SU-DHL-6 (cell line): ENCODE data around the gene PTTG1.

Experiments
- H2AFZ ChIP-seq: fragments of 200-600 bp; sonication (generic); 2 replicates; pipeline ENCODE4 v1.6.1; 2014; ENCODE audit warnings: low read depth, mild to moderate bottlenecking, moderate library complexity, mixed read lengths, antibody characterized with exemption, low read length; ENCODE audit not compliant: severe bottlenecking
- H3F3A ChIP-seq: fragments of 200-600 bp; shearing (Covaris generic); 2 replicates; pipeline ENCODE4 v1.6.0; 2016; ENCODE audit warnings: antibody characterized with exemption, mild to moderate bottlenecking; ENCODE audit not compliant: insufficient read depth
- H3K27ac ChIP-seq: fragments of 200-600 bp; sonication (generic); 2 replicates; pipeline ENCODE4 v1.5.1; 2016; ENCODE audit warnings: low read depth, mild to moderate bottlenecking, low read length, moderate library complexity, mixed read lengths
- H3K27me3 ChIP-seq: fragments of 200-600 bp; sonication (generic), shearing (Covaris generic); 2 replicates; pipeline ENCODE4 v1.6.0; 2014; ENCODE audit warnings: mild to moderate bottlenecking, low read length
- H3K36me3 ChIP-seq: fragments of 200-600 bp; sonication (generic); 2 replicates; pipeline ENCODE4 v1.6.1; 2014; ENCODE audit warnings: mild to moderate bottlenecking, low read length, mixed read lengths
- H3K4me2 ChIP-seq: fragments of 300-600, 200-600 bp; shearing (Covaris generic), sonication (generic); 2 replicates; pipeline ENCODE4 v1.6.0; 2014; ENCODE audit warnings: low read length, low read depth, mild to moderate bottlenecking; ENCODE audit not compliant: poor library complexity, severe bottlenecking
- H3K4me3 ChIP-seq: fragments of 200-600 bp; sonication (generic); 2 replicates; pipeline ENCODE4 v1.5.1; 2014; ENCODE audit warnings: antibody characterized with exemption, low read length, mild to moderate bottlenecking, mixed read lengths; ENCODE audit not compliant: insufficient read depth, poor library complexity, severe bottlenecking
- H3K79me2 ChIP-seq: fragments of 200-600 bp; sonication (generic); 2 replicates; pipeline ENCODE4 v1.6.1; 2014; ENCODE audit warnings: mild to moderate bottlenecking, low read length, moderate library complexity; ENCODE audit not compliant: insufficient read depth
- H3K9ac ChIP-seq: fragments of 200-600 bp; sonication (generic); 2 replicates; pipeline ENCODE4 v1.7.0; 2014; ENCODE audit warnings: mild to moderate bottlenecking, low read length
- H3K9me2 ChIP-seq: fragments of 200-600 bp; sonication (generic); replicated peaks from 2 replicates; pipeline ENCODE4 v1.6.1; 2014; ENCODE audit warnings: low read length; ENCODE audit not compliant: insufficient read depth
- H3K9me3 ChIP-seq: fragments of 200-600 bp; sonication (generic); 2 replicates; pipeline ENCODE4 v1.6.1; 2014; ENCODE audit warnings: low read length, mixed read lengths; ENCODE audit not compliant: insufficient read depth
- H4K20me1 ChIP-seq: fragments of 200-600 bp; sonication (generic); 2 replicates; pipeline ENCODE4 v1.6.1; 2014; ENCODE audit warnings: low read depth, mild to moderate bottlenecking, antibody characterized with exemption, low read length, moderate library complexity, mixed read lengths
- EZH2phosphoT487 ChIP-seq: fragments of 200-600 bp; sonication (generic), shearing (Covaris generic); conservative IDR thresholded peaks from 2 replicates; pipeline ENCODE4 v1.6.1; 2018; ENCODE audit warnings: mild to moderate bottlenecking, antibody characterized with exemption, low read length, moderate library complexity, mixed read lengths
- TF ChIP-seq, protein P1 (sequence below): fragments of 200-600 bp; sonication (generic); IDR thresholded peaks from one replicate; pipeline ENCODE4 v1.5.1; 2017; ENCODE audit warnings: antibody characterized with exemption, mild to moderate bottlenecking, low read length, moderate library complexity; ENCODE audit not compliant: insufficient read depth, poor library complexity, severe bottlenecking

Gene PTTG1

DNA sequence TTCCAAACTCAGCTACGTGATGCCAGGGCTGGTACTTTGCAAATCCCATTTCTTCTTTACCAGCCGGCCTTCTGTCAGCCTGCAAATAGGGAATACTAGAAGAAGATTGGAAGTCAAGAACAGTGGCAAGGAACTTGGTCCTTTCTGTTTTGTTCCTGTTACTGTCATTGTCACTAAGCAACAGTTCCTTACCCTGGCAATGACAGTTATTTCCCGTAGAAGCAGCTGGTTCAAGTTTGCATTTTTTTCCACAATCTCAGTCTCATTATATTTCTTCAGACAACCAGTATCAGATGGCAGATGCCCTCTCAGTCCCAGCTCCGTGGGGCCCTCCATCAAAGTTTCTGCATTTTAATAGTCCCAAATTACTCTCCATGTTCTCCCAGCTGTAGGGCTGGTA is 42.1 kb upstream of the PTTG1 start:
- no peaks in the 10 kb centered on the region for H4K20me1 ChIP-seq
- H2AFZ ChIP-seq = no peak overlapping the region
- H3K36me3 ChIP-seq = no peaks in the 10 kb centered on the region
- no peak overlapping the region for H3K4me3 ChIP-seq
- no peak for TF ChIP-seq EZH2phosphoT487
- TF ChIP-seq, protein P1, sequence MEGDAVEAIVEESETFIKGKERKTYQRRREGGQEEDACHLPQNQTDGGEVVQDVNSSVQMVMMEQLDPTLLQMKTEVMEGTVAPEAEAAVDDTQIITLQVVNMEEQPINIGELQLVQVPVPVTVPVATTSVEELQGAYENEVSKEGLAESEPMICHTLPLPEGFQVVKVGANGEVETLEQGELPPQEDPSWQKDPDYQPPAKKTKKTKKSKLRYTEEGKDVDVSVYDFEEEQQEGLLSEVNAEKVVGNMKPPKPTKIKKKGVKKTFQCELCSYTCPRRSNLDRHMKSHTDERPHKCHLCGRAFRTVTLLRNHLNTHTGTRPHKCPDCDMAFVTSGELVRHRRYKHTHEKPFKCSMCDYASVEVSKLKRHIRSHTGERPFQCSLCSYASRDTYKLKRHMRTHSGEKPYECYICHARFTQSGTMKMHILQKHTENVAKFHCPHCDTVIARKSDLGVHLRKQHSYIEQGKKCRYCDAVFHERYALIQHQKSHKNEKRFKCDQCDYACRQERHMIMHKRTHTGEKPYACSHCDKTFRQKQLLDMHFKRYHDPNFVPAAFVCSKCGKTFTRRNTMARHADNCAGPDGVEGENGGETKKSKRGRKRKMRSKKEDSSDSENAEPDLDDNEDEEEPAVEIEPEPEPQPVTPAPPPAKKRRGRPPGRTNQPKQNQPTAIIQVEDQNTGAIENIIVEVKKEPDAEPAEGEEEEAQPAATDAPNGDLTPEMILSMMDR = no peak
- H3K9me2 ChIP-seq = no peaks in the 10 kb centered on the region
- H3K4me2 ChIP-seq = no peak overlapping the region
- no peaks in the 10 kb centered on the region for H3F3A ChIP-seq
- H3K9ac ChIP-seq = no peak overlapping the region
- H3K27ac ChIP-seq = no peak overlapping the region
- no peaks in the 10 kb centered on the region for H3K79me2 ChIP-seq
- H3K9me3 ChIP-seq = no peaks in the 10 kb centered on the region
- H3K27me3 ChIP-seq = no peaks in the 10 kb centered on the region

GRCh38 chr5:160380041-160380440 is 41.6 kb upstream of the PTTG1 start:
- Histone ChIP-seq H4K20me1 (no peaks in the 10 kb centered on the region), H3F3A (no peaks in the 10 kb centered on the region), H3K9me2 (no peaks in the 10 kb centered on the region), H3K36me3 (no peaks in the 10 kb centered on the region), H3K9ac (no peak overlapping the region), H2AFZ (no peak overlapping the region), H3K4me3 (no peak overlapping the region), H3K79me2 (no peaks in the 10 kb centered on the region), H3K27ac (no peak overlapping the region), H3K4me2 (no peak overlapping the region), H3K27me3 (no peaks in the 10 kb centered on the region), H3K9me3 (no peaks in the 10 kb centered on the region)
- TF ChIP-seq, protein P1 = no peak
- TF ChIP-seq EZH2phosphoT487 = no peak

- H3K27me3 ChIP-seq = no peaks in the 10 kb centered on the region
- no peak overlapping the region for H3K9ac ChIP-seq
- TF ChIP-seq, protein P1 = no peak
- no peak for TF ChIP-seq EZH2phosphoT487
- no peaks in the 10 kb centered on the region for H4K20me1 ChIP-seq
- H2AFZ ChIP-seq = no peak overlapping the region
- H3K4me3 ChIP-seq = no peak overlapping the region
- H3K36me3 ChIP-seq = no peaks in the 10 kb centered on the region
- no peaks in the 10 kb centered on the region for H3K79me2 ChIP-seq
- H3K9me2 ChIP-seq = no peaks in the 10 kb centered on the region
- no peaks in the 10 kb centered on the region for H3F3A ChIP-seq
- peaks cover 3% of the 10 kb centered on the region; the same call in 1 of the 2 replicates for H3K9me3 ChIP-seq
- H3K4me2 ChIP-seq = no peak overlapping the region
- no peak overlapping the region for H3K27ac ChIP-seq
Observed at GRCh38 chr5:160382346-160382745, 39.3 kb upstream of the PTTG1 start.
